Measurements from ENCODE around the gene MYO1G. TPM values are rescaled to one million over a fixed set of nuclear protein-coding genes. Genes with fewer than 3 reads are reported as not detected.

The MYO1G gene
- total RNA-seq, 6 experiments from 2014 or later: 0.92 to 4.5 (median 2.0) TPM

GRCh38 chr7:44960011-44960580 lies 18.7 kb downstream of the MYO1G start:
- WGBS (ENCODE audit: insufficient coverage, low coverage, low lambda C conversion rate, missing lambda C conversion rate): 54% methylated on average over 2 of the region's 4 CpGs
- ATAC-seq (no peak), DNase-seq (no peak)
- no peaks in the 10 kb centered on the region for H3K36me3 ChIP-seq
- peaks cover 0 to 8% of the 10 kb centered on the region in 2 donors for H3K27me3 ChIP-seq
- no peaks in the 10 kb centered on the region for H3K9me3 ChIP-seq
- no peak overlapping the region for H3K27ac ChIP-seq
- peaks cover 0 to 11% (median 3%) of the 10 kb centered on the region in 4 donors for H3K4me1 ChIP-seq
- no peak for TF ChIP-seq CTCF (IDR thresholded peaks at IDR 0.05)
- no peak for TF ChIP-seq POLR2A (IDR thresholded peaks at IDR 0.05)
- intact Hi-C loops (cut with DNase I): no loop called here
- no peak overlapping the region for H3K4me3 ChIP-seq

DNA sequence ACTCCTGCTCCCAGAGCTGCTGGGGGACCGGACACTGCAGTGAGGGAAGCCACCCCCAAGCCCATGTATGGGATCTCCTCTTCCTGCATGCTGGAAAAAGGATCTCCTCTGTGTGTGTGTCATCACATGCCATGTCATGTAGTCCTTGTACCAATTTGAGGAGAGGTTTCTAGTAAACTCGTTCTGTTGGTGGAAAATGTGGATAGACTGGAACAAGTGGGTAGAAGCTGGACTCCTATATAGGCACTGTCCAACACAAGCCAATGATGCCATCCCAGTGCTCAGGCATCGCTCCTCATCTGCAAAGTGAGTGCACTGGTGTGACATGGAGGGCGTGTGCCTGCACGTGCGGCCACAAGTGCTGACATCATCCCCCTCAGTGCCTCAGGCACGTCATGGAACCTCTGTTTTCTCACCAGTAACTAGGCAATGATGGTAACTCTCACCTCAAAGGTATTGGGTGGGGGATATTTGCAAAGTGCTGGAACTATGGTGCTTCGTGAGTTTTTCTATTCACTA lies 19.3 kb downstream of the MYO1G start:
- ATAC-seq (no peak), DNase-seq (no peak)
- TF ChIP-seq CTCF (IDR thresholded peaks at IDR 0.05): no peak
- TF ChIP-seq POLR2A (IDR thresholded peaks at IDR 0.05): no peak
- 77% methylated on average over 4 of the region's 8 CpGs for WGBS (ENCODE audit: insufficient coverage, low coverage, low lambda C conversion rate, missing lambda C conversion rate)
- Histone ChIP-seq H3K27me3 (peaks cover 0 to 8% of the 10 kb centered on the region in 2 donors), H3K9me3 (no peaks in the 10 kb centered on the region), H3K4me1 (peaks cover 0 to 11% (median 3%) of the 10 kb centered on the region in 4 donors), H3K36me3 (no peaks in the 10 kb centered on the region), H3K4me3 (no peak overlapping the region), H3K27ac (no peak overlapping the region)
- intact Hi-C loops (cut with DNase I): no loop called here

DNA sequence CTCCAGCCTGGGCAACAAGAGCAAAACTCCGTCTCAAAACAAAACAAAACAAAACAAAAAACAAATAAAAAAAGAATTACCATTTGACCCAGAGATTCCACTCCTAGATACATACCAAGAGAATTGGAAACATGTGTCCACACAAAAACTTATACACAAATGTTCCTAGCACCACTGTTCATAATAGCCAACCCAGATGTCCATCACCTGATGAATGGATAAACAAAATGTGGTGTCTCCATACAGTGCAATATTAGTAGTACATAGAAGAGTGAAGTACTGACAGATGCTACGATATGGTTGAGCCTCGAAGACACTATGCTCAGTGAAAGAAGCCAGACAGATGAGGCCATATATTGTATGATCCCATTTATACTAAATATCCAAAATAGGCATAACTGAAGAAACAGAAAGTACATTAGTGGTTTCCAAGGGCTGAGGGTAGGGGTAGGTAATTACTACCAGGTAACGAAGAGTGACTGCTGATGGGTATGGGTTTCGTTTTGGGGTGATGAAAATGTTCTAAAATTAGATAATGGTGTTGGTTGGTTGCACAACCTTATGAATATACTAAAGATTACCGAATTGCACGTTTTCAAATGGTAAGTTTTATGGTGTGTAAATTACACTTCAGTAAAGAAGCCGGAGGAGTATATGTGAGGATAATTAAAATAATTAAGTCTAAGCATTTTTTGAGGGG lies 20.0 kb downstream of the MYO1G start:
- TF ChIP-seq POLR2A (IDR thresholded peaks at IDR 0.05): no peak
- no peak for TF ChIP-seq CTCF (IDR thresholded peaks at IDR 0.05)
- Histone ChIP-seq H3K4me3 (no peak overlapping the region), H3K9me3 (no peaks in the 10 kb centered on the region), H3K27ac (no peak overlapping the region), H3K27me3 (peaks cover 0 to 8% of the 10 kb centered on the region in 2 donors), H3K36me3 (no peaks in the 10 kb centered on the region), H3K4me1 (peaks cover 0 to 11% (median 3%) of the 10 kb centered on the region in 4 donors)
- ATAC-seq (no peak), DNase-seq (no peak)
- WGBS (ENCODE audit: insufficient coverage, low coverage, low lambda C conversion rate, missing lambda C conversion rate): 57% methylated on average over 8 of the region's 8 CpGs
- intact Hi-C loops (cut with DNase I): no loop called here

- no peak for DNase-seq
- no peak for TF ChIP-seq CTCF (IDR thresholded peaks at IDR 0.05)
- no peak for TF ChIP-seq POLR2A (IDR thresholded peaks at IDR 0.05)
- no peak overlapping the region for H3K4me3 ChIP-seq
- H3K36me3 ChIP-seq: no peaks in the 10 kb centered on the region
- no peaks in the 10 kb centered on the region for H3K27me3 ChIP-seq
- H3K4me1 ChIP-seq: no peaks in the 10 kb centered on the region
- intact Hi-C loops (cut with DNase I): no loop called here
- no peak overlapping the region for H3K27ac ChIP-seq
- ATAC-seq: no peak
- WGBS (ENCODE audit: insufficient coverage, low coverage, low lambda C conversion rate, missing lambda C conversion rate): 94% methylated on average over 5 of the region's 10 CpGs
- no peaks in the 10 kb centered on the region for H3K9me3 ChIP-seq
Observed at GRCh38 chr7:44956157-44956766, 22.6 kb downstream of the MYO1G start.

Measured in right lobe of liver (tissue), 6 donors.